Measurements from ENCODE around the gene MED17. TPM values are rescaled to one million over a fixed set of nuclear protein-coding genes. Genes with fewer than 3 reads are reported as not detected.

MED17 gene
- total and polyA plus RNA-seq, 2 experiments from 2014 or later: 28.7 to 39.2 TPM

DNA sequence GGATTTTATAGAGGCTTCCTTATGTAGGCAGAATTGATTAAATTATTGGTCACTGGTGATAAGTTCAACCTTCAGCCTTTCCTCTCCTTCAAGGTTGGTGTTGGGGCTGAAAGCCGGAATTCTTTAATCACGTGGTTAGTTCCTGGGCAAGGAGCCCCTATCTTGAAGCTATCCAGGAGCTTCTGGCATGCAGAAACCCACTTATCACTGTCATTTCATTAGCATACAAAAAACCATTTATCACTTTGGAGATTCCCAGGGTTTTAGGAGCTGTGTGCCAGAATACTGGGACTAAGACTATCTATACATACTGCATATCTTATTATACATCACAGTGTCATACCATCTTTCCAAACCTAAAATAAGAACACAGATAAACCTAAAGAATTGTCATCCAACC, 18.5 kb upstream of the MED17 start:
- Histone ChIP-seq H3K4me1 (ENCODE audit: low read depth) (peaks cover 3% of the 10 kb centered on the region), H3K36me3 (peaks cover 26% of the 10 kb centered on the region), H3K9me3 (ENCODE audit: low read depth) (no peaks in the 10 kb centered on the region), H3K27me3 (no peaks in the 10 kb centered on the region), H3K4me3 (no peak overlapping the region), H3K27ac (peak overlapping the region; percentile 80)
- TF ChIP-seq, protein P1, sequence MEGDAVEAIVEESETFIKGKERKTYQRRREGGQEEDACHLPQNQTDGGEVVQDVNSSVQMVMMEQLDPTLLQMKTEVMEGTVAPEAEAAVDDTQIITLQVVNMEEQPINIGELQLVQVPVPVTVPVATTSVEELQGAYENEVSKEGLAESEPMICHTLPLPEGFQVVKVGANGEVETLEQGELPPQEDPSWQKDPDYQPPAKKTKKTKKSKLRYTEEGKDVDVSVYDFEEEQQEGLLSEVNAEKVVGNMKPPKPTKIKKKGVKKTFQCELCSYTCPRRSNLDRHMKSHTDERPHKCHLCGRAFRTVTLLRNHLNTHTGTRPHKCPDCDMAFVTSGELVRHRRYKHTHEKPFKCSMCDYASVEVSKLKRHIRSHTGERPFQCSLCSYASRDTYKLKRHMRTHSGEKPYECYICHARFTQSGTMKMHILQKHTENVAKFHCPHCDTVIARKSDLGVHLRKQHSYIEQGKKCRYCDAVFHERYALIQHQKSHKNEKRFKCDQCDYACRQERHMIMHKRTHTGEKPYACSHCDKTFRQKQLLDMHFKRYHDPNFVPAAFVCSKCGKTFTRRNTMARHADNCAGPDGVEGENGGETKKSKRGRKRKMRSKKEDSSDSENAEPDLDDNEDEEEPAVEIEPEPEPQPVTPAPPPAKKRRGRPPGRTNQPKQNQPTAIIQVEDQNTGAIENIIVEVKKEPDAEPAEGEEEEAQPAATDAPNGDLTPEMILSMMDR (IDR thresholded peaks at IDR 0.05; ENCODE audit: low read depth, low read length): no peak
- peak in 1 of 2 donors; percentile 43 for DNase-seq (ENCODE audit: low read depth in 1 of 2, low spot score in 1 of 2)

DNA sequence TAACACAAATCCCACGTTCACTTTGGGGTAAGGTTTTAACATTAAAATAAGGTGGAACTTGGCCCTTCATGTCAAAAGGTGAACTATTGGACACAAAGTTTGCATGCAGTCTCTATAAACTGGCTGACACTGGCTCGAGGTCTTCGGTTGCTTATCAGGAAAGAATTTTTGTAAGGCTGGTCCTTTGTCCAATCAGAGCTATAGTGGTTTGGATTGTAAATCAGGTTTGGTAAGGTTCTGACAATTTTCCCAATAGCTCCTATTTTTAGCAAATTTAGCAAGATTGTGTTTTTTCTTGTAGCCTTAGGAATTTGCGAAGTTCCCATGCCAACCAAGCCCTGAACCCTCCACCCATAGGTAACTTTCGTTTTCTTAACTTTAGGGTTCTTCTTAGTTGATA, 17.6 kb upstream of the MED17 start:
- TF ChIP-seq, protein P1 (IDR thresholded peaks at IDR 0.05; ENCODE audit: low read depth, low read length): no peak
- peak in 1 of 2 donors; percentile 22 for DNase-seq (ENCODE audit: low read depth in 1 of 2, low spot score in 1 of 2)

DNA sequence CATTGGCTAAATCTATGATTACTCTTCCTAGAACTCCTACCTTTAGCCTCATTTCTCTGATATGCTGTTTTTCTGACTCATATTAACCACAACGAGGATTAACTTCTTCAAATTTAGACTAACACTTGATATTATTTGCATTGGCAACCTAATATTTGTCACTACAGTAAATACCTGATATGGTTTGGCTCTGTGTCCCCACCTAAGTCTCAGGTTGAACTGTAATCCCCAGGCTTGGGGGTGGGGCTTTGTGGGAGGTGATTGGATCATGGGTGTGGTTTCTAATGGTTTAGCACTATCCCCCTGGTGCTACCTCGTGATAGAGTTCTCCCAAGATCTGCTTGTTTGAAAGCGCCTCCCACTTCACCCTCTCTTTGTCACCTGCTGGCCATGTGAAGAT, 17.1 kb upstream of the MED17 start:
- no peak for DNase-seq (ENCODE audit: low read depth in 1 of 2, low spot score in 1 of 2)
- TF ChIP-seq, protein P1 (IDR thresholded peaks at IDR 0.05; ENCODE audit: low read depth, low read length): no peak
- H3K27ac ChIP-seq: no peak overlapping the region
- H3K36me3 ChIP-seq: peaks cover 11% of the 10 kb centered on the region
- H3K9me3 ChIP-seq (ENCODE audit: low read depth): no peaks in the 10 kb centered on the region
- H3K4me1 ChIP-seq (ENCODE audit: low read depth): peaks cover 3% of the 10 kb centered on the region
- H3K27me3 ChIP-seq: no peaks in the 10 kb centered on the region
- H3K4me3 ChIP-seq: no peak overlapping the region

More for the DNA sequence above, 17.6 kb upstream of the MED17 start:
- peaks cover 16% of the 10 kb centered on the region for H3K36me3 ChIP-seq
- no peaks in the 10 kb centered on the region for H3K9me3 ChIP-seq (ENCODE audit: low read depth)
- no peak overlapping the region for H3K27ac ChIP-seq
- no peaks in the 10 kb centered on the region for H3K27me3 ChIP-seq
- peaks cover 3% of the 10 kb centered on the region for H3K4me1 ChIP-seq (ENCODE audit: low read depth)
- H3K4me3 ChIP-seq: no peak overlapping the region

GRCh38 chr11:93770160-93770559, 13.9 kb upstream of the MED17 start:
- no peaks in the 10 kb centered on the region for H3K27me3 ChIP-seq
- H3K36me3 ChIP-seq: no peaks in the 10 kb centered on the region
- no peak overlapping the region for H3K27ac ChIP-seq
- H3K4me1 ChIP-seq (ENCODE audit: low read depth): peaks cover 3% of the 10 kb centered on the region
- TF ChIP-seq, protein P1 (IDR thresholded peaks at IDR 0.05; ENCODE audit: low read depth, low read length): no peak
- no peak overlapping the region for H3K4me3 ChIP-seq
- no peaks in the 10 kb centered on the region for H3K9me3 ChIP-seq (ENCODE audit: low read depth)
- no peak for DNase-seq (ENCODE audit: low read depth in 1 of 2, low spot score in 1 of 2)

GRCh38 chr11:93772123-93772522, 12.0 kb upstream of the MED17 start:
- no peaks in the 10 kb centered on the region for H3K4me1 ChIP-seq (ENCODE audit: low read depth)
- no peaks in the 10 kb centered on the region for H3K9me3 ChIP-seq (ENCODE audit: low read depth)
- no peaks in the 10 kb centered on the region for H3K36me3 ChIP-seq
- DNase-seq (ENCODE audit: low read depth in 1 of 2, low spot score in 1 of 2): no peak
- no peak overlapping the region for H3K4me3 ChIP-seq
- H3K27me3 ChIP-seq: no peaks in the 10 kb centered on the region
- no peak overlapping the region for H3K27ac ChIP-seq
- TF ChIP-seq, protein P1 (IDR thresholded peaks at IDR 0.05; ENCODE audit: low read depth, low read length): no peak

DNA sequence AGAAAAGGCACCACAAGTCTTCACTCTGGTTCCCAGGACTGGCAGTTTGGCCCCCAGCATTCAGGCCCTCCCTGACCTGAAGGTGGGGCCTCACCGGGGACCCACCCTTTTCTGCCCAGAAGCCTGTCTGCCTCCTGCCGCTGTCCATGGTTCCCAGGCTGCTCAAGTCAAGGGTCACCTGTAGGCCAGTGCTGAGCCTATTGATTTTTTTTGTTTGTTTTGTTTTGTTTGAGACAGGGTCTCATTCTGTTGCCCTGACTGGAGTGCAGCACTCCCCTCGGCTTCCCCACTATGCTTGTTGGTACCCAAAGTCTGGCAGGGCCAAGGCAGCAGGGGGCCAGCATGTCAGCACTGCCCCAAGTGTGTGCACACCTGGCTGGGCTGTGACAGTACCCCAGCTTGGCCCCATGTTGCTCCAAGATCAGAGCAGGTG, 11.0 kb upstream of the MED17 start:
- H3K4me1 ChIP-seq (ENCODE audit: low read depth): no peaks in the 10 kb centered on the region
- H3K27me3 ChIP-seq: no peaks in the 10 kb centered on the region
- no peaks in the 10 kb centered on the region for H3K9me3 ChIP-seq (ENCODE audit: low read depth)
- H3K36me3 ChIP-seq: no peaks in the 10 kb centered on the region
- no peak overlapping the region for H3K27ac ChIP-seq
- DNase-seq (ENCODE audit: low read depth in 1 of 2, low spot score in 1 of 2): peak in 1 of 2 donors; percentile 33
- no peak overlapping the region for H3K4me3 ChIP-seq
- TF ChIP-seq, protein P1 (IDR thresholded peaks at IDR 0.05; ENCODE audit: low read depth, low read length): no peak
